Measurements from ENCODE around the gene PAEP. TPM values are rescaled to one million over a fixed set of nuclear protein-coding genes. Genes with fewer than 3 reads are reported as not detected.

PAEP gene
- polyA plus RNA-seq, 1 donor (not counting 4 experiments of a cell fraction or from before 2014, with no cell fraction given), result not detected

- no peaks in the 10 kb centered on the region for H3K79me2 ChIP-seq (ENCODE audit: control insufficient read depth, insufficient read depth, low read length)
- no peak overlapping the region for H3K27ac ChIP-seq (ENCODE audit: control insufficient read depth, insufficient read depth, low read length)
- H3K9me1 ChIP-seq (ENCODE audit: control insufficient read depth, extremely low read depth, insufficient read depth, low read length), result no peaks in the 10 kb centered on the region
- H3K36me3 ChIP-seq (ENCODE audit: control insufficient read depth in 2 of 2, extremely low read depth in 1 of 2, insufficient read depth in 2 of 2, low read length in 2 of 2), result no peaks in the 10 kb centered on the region
- H4K20me1 ChIP-seq (ENCODE audit: control insufficient read depth, extremely low read depth, insufficient read depth, low read length), result no peaks in the 10 kb centered on the region
- no peaks in the 10 kb centered on the region for H3K27me3 ChIP-seq (ENCODE audit: control insufficient read depth, extremely low read depth, insufficient read depth, low read length)
- DNase-seq (ENCODE audit: low read depth, low spot score), result no peak
- dilution Hi-C loops (cut with MboI; ENCODE audit: extremely low pct_ligation_motif_present, low sequenced_read_pairs), result no loop called here
- H2AFZ ChIP-seq (ENCODE audit: control insufficient read depth, low read length), result no peak overlapping the region
- H3K4me3 ChIP-seq (ENCODE audit: control insufficient read depth in 2 of 3, extremely low read depth in 1 of 3, insufficient read depth in 2 of 3, low read depth in 1 of 3, low read length in 3 of 3), result no peak overlapping the region
- no peak overlapping the region for H3K9ac ChIP-seq (ENCODE audit: control insufficient read depth, extremely low read depth, insufficient read depth, low read length)
- no peak overlapping the region for H3K4me2 ChIP-seq (ENCODE audit: control insufficient read depth, extremely low read depth, insufficient read depth, low read depth, low read length)
- H3K9me3 ChIP-seq (ENCODE audit: control insufficient read depth, low read depth, low read length), result no peaks in the 10 kb centered on the region
- no peak for FAIRE-seq
- no peaks in the 10 kb centered on the region for H3K4me1 ChIP-seq (ENCODE audit: control insufficient read depth, extremely low read depth, insufficient read depth, low read length)
- TF ChIP-seq EZH2 (IDR thresholded peaks at IDR 0.05; ENCODE audit: low read length), result no peak
- no peak for TF ChIP-seq CTCF (optimal IDR thresholded peaks at IDR 0.05 in 1 of 3, IDR thresholded peaks at IDR 0.05 in 1 of 3, conservative IDR thresholded peaks at IDR 0.05 in 1 of 3; ENCODE audit: extremely low read depth in 1 of 3, insufficient read depth in 2 of 3, low read length in 3 of 3)
Observed at GRCh38 chr9:135605238-135605781, 43.8 kb downstream of the PAEP start.

- DNase-seq (ENCODE audit: low read depth, low spot score), result no peak
- H3K4me1 ChIP-seq (ENCODE audit: control insufficient read depth, extremely low read depth, insufficient read depth, low read length), result no peaks in the 10 kb centered on the region
Observed at GRCh38 chr9:135606885-135607259, 45.3 kb downstream of the PAEP start.

More at GRCh38 chr9:135606885-135607259, 45.3 kb downstream of the PAEP start:
- no peak for FAIRE-seq
- Histone ChIP-seq H3K27me3 (ENCODE audit: control insufficient read depth, extremely low read depth, insufficient read depth, low read length) (no peaks in the 10 kb centered on the region), H3K9me1 (ENCODE audit: control insufficient read depth, extremely low read depth, insufficient read depth, low read length) (no peaks in the 10 kb centered on the region), H3K4me3 (ENCODE audit: control insufficient read depth in 2 of 3, extremely low read depth in 1 of 3, insufficient read depth in 2 of 3, low read depth in 1 of 3, low read length in 3 of 3) (no peak overlapping the region), H3K9me3 (ENCODE audit: control insufficient read depth, low read depth, low read length) (no peaks in the 10 kb centered on the region), H4K20me1 (ENCODE audit: control insufficient read depth, extremely low read depth, insufficient read depth, low read length) (no peaks in the 10 kb centered on the region), H3K4me2 (ENCODE audit: control insufficient read depth, extremely low read depth, insufficient read depth, low read depth, low read length) (no peak overlapping the region), H2AFZ (ENCODE audit: control insufficient read depth, low read length) (no peak overlapping the region), H3K9ac (ENCODE audit: control insufficient read depth, extremely low read depth, insufficient read depth, low read length) (no peak overlapping the region), H3K36me3 (ENCODE audit: control insufficient read depth in 2 of 2, extremely low read depth in 1 of 2, insufficient read depth in 2 of 2, low read length in 2 of 2) (no peaks in the 10 kb centered on the region), H3K27ac (ENCODE audit: control insufficient read depth, insufficient read depth, low read length) (no peak overlapping the region), H3K79me2 (ENCODE audit: control insufficient read depth, insufficient read depth, low read length) (no peaks in the 10 kb centered on the region)
- dilution Hi-C loops (cut with MboI; ENCODE audit: extremely low pct_ligation_motif_present, low sequenced_read_pairs), result no loop called here
- TF ChIP-seq CTCF (optimal IDR thresholded peaks at IDR 0.05 in 1 of 3, IDR thresholded peaks at IDR 0.05 in 1 of 3, conservative IDR thresholded peaks at IDR 0.05 in 1 of 3; ENCODE audit: extremely low read depth in 1 of 3, insufficient read depth in 2 of 3, low read length in 3 of 3), result no peak
- no peak for TF ChIP-seq EZH2 (IDR thresholded peaks at IDR 0.05; ENCODE audit: low read length)
